Renal cortical epithelial cell (primary cell): ENCODE results near the gene TMEM62. TPM values are rescaled to one million over a fixed set of nuclear protein-coding genes. Genes with fewer than 3 reads are reported as not detected.

Experiments
- DNase-seq: peaks from one replicate; pipeline ENCODE4 v3.0.0-alpha.2; 2011; ENCODE audit warnings: low read depth
- total RNA-seq: library from RNA; depleted of rRNA; stranded (reverse); fragments of >200 nt; gene quantifications from 2 replicates; pipeline ENCODE4 v1.2.3, GENCODE V29; 2014

Gene TMEM62
- total RNA-seq, result 23.4 and 37.0 TPM in 2 replicates

DNA sequence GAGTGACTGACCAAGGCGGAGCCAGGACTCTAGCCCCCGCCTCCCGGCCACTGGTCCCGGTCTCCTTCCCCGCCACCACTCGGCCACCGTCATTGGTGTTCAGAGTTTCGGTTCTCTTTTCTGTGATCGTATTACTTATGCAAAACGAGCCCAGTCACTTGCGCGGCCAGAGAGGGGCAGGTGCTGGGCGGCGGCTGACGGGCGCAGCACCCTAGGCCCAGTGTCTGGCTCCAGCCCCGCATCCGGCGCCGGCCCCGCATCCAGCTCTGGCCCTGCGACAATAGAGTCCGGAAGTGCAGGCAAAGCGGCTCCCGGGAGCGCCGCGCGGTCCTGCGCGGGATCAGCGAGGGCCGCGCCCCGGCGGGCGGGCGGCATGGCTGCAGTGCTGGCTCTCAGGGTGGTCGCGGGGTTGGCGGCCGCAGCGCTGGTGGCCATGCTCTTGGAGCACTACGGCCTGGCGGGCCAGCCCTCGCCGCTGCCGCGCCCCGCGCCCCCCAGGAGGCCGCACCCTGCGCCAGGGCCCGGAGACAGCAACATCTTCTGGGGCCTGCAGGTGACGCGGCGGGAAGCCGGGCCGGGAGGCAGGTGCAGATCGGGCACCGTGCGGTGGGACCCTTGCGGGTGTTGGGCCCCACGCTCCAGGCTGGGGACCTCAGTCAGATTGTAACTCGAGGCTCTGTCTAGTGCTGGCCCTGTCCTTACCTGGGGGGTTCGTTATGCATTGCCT, at the start of gene TMEM62:
Gene TMEM62, plus strand, starts transcription at position 157 of the 727 bp plus-strand sequence. Its CDS starts 217 bp downstream, at position 374.
- DNase-seq, result peak; percentile 54

DNA sequence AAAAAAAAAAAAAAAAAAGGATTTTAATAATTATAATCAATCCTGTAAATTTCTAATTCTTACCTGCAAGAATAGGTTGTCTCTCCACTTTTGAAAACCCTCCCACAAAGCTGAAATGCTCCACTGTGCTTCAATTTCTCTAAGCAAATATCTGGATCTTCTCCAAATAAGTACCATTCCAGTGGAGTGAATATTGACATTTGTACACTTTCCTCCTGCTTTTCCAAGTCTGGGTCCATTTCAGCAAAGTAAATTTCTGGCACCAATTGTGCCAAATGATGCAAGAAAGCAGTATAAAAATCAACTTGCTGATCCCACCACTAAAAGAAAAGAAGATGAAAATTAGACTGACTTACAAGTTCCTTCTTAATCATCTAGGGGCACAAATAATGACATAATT, 47.5 kb upstream of the TMEM62 start:
- DNase-seq, result no peak

DNA sequence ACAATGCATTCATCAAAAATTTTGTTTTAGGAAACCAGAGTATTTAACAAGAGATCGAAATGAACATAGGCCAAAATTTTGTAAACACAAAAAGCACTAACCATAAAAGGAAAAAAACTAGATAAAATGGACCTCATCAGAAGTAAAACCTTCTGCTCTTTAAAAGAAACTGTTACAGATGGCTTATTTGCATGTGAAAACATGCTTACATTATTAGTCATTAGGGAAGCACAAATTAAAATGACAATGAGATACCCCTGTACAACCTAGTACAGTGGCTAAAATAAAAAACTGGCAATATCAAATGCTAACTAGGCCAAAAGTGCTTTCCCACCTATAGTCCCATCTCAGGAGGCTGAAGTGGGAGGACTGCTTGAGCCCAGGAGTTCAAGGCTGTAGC, 46.8 kb upstream of the TMEM62 start:
- no peak for DNase-seq

DNA sequence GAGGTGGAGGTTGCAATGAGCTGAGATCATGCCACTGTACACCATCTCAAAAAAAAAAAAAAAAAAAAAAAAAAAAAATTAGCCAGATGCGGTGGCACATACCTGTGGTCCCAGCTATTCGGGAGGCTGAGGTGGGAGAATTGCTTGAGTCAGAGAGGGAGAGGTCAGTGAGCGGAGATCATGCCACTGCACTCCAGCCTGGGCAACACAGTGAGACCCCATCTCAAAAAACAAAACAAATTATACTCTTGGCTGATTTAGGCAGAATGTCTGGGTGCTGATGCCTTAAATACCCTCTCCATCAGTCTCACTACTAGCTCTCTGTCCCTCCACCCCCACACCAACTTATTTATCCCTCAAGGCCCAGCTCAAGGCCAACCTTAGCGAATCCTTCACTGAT, 41.5 kb upstream of the TMEM62 start:
- no peak for DNase-seq

DNA sequence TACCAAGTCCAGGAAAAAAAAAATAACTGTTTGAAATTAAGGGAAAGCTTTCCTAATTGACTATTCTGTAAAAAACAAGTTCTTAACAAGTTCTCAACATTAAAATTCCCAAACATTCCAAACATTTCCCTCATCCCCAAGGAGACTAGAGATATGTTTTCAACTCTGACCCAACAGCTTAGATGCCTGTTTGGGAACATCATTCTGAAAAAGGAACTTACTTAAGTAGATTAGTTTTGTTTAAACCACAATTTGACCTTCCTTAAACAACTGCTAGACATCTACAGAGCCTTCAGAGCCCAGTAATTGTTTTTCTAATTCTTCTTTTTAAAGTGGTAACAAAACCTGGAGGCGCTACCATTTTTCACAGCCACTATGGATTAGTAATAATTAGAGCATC, 40.4 kb upstream of the TMEM62 start:
- DNase-seq, result peak; percentile 6

DNA sequence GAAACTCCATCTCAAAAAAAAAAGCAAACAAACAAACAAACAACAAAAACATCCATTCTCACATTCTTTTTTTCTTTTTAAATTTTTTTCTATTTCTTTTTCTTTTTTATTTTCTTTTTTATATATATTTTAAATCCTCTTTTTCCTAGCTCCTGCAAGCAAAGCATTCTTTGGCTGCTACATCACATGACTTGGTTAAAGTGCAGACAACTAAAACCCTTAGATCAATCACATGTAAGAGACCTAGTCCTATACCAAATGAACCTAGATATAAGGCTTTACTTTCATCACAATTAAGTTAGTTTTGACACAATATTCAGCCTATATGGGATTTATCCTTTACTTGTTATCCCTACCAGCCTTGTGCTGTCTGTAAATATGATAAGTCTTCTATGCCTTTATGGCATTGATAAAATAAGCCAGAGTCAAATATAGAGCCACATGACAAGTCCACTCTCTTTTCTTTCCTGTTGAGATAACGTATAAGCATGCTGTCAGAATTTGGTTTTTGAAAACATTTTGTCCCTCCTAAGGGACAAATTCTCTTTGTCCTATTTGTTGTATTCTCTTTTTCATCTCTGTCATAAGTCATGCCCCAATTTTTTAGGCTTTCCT, 38.9 kb upstream of the TMEM62 start:
- DNase-seq, result no peak

DNA sequence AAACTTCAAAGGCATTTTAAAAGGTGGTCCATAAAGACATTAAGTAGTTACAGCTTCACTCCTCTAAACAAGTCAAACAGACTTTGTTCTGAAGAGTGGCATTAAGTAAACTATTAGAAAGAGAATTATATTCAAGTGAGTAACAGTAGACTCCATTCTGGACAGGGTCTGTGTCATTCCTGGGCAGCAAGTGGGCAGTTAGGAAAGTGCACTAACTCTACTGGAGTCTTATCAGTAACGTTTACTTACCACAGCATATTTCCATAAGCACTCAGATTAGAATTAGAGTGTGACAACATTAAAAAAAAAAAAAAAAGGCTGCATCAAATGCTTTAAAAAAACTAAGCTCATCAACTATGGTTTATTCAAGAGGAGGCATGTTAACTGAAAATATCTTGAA, 38.1 kb upstream of the TMEM62 start:
- DNase-seq, result peak; percentile 27

DNA sequence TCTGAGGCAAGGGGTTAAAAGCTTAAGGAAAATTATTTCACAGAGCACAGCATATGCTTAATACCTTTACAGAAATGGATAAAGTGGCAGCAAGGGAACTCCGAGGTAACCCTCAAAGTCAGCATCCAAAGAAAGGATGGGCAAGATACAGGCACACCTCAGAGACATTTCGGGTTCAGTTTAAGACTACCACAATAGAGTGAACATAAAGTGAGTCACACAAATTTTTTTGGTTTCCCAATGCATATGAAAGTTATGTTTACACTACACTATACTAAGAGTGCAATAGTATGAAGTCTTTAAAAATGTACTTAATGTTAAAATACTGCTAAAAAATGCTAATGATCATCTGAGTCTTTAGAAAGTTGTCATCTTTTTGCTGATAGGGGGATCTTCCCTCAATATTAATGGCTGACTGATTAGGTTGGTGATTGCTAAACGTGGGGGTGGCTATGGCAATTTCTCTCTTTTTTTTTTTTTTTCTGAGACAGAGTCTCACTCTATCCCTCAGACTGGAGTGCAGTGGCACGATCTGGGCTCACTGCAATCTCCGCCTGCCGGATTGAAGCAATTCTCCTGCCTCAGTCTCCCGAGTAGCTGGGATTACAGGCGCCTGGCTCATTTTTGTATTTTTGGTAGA, 37.6 kb upstream of the TMEM62 start:
- DNase-seq, result no peak

DNA sequence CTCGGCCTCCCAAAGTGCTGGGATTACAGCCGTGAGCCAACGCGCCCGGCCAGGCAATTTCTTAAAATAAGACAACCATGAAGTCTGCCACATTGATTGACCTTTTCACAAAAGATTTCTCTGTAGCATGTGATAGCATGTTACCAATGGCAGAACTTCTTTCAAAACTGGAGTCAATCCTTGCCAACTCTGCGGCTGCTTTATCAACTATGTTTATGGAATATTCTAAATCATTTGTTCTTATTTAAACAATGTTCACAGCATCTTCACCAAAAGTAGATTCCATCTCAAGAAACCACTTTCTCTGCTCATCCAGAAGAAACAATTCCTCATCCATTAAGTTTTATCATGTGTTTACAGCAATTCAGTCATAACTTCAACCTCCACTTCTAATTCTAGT, 37.0 kb upstream of the TMEM62 start:
- no peak for DNase-seq

DNA sequence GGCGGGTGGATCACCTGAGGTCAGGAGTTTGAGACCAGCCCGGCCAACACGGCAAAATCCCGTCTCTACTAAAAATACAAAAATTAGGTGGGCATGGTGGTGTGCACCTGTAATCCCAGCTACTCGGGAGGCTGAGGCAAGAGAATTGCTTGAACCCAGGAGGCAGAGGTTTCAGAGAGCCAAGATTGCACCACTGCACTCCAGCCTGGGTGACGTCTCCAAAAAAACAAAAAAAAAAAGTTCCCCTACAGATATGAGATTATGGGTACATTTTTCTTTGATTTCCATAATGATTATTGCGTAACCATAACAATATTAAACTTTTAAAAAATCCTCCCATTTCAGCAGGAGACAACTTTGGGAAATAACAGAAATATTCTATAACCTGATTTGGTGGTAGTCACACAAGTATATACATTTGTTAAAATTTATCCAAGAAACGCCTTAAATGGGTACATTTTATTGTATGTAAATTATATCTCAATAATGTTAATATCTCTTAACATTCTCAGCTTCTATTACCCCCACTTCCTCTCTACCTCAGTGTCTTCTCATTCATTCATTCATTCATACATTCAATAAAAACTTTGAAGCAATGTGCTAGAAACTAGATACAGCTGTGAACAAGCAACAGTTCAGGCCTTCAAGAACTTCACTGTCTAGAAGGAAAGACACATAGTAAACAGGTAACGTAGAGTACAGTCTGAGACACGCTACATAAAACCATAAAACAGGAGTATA, 34.1 kb upstream of the TMEM62 start:
- DNase-seq, result no peak

DNA sequence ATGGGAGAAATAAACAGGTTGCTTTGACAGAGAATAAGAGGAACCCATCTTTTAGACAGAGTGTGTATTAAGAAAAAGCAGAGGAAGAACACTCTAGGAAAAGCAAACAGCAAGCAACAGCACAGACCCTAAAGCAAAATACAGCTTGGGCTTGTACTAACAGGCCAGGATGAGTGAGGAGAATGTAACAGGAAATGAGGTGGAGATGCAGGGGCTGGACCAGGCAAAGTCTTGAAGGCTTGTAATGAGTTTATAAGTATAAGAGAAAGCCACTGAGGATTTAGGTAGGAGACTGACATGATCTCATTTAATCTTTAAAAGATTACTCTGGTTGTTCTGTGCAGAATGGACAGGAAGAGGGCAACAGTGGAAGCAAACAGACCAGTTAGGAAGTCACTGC, 32.4 kb upstream of the TMEM62 start:
- DNase-seq, result no peak

DNA sequence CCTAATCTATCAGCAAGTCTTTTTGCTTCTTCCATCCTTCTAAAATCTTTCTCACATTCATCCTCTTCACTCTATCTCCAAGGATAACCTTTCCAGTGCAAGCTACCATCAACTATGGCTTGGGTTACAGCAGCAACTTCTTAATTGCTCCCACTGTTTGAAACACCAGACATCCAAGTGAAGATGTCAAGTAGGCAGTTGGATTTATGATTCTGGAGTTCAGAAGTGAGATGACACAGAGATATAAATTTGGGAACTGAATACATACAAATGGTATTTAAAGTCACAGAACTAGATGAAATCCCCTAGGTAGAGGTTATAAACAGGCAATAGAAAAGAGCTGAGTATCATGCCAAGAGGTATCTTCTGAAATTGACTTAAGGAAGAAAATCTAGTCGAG, 31.2 kb upstream of the TMEM62 start:
- no peak for DNase-seq

DNA sequence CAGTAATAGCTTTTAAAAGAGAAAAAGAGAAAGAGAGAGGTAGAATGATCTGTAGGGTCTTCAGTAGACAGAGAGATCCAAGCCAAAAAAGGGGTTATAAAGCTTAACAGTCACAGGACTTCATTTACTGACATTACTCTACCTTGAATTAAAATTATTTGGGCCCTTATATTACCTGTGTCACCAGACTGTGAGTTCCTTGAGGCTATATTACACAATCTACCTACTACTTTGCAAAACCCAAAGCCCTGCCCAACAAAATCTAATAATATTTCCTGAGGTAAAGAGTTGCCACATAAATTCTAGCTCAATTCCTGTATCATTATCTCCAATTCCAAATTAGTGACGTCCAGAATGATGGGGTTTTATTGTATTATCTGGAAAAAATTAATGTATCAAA, 29.5 kb upstream of the TMEM62 start:
- peak; percentile 35 for DNase-seq

DNA sequence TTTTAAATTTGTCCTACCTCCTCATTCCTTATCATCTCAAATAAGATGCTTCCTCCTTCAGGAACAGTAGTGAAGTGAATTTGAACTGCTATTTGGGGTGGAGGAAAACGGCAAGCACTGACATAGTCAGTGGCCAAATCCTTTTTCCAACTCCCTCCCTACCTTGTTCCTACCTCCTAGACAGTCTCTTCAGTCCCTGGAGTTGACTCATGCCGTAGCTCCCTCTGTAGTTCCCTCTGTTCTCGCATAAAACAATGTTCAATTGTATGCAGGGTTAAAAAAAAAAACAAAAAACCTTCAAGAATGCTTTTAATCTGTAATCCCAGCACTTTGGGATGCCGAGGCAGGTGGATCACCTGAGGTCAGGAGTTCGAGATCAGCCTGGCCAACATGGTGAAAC, 29.0 kb upstream of the TMEM62 start:
- peak; percentile 39 for DNase-seq

DNA sequence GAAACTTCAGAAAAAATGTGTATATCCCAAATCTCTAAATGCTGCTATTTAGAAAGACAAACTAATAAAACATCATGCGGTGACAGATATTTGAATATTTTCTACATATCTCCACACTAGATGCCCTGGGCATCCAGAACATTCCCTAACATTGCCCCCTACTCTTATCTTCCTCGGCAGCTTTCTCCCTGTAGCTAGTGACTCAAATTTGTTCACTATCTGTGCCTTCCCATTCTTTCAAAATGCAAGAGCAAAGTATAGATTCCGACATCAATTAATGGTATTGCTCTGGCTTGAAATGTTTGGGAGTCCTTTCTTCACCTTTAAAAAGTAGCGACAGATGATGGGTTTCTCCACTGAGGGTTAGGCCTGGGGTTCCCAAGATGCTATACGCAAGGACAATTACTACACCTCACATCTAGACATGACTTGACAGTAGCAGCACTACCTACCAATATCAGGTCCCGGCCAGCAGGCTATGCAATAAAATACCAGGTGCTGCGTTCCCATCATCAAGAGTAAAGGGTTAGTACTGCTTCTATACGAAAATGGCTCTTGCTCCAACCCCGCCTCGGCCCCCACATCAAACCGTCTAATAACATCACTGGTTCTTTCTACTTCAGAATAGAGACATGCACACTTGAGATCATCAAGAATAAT, 28.2 kb upstream of the TMEM62 start:
- DNase-seq, result peak; percentile 18

DNA sequence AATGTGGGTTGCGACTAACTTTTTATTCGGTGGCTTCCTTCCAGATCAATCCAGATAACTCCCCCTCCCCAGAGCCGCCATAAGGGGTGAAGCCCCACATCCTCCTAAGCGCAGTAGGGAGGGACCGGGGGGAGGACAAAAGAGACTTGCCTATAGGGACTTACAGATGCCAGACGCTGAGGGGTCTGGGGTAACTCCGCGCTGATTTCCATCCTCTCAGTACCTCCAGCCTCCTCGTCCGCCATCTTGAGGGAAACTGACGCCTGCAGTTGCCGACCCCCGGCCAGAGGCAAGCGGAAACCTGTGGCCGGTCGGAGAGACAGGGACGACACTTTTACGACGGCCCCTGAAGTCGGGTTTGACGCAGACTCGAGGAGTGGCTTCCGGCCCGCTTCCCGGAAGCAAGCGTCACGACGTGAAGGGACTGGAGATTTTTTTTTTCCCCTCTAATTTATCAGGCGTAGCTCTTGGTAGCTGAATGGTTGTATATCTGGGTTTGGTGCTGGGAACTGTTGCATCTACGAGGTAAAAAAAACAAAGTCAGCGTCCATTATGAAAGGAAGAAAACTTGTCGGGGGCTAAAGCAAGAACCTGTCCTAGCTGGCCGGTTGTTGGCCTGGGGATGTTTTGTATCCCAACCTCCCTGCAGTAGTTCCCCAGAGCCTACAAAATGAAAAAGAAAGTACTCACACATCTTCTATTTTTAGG, 27.5 kb upstream of the TMEM62 start, which contains the start of gene UBR1:
Gene UBR1, minus strand, starts transcription at position 261 of the 708 bp plus-strand sequence. Its CDS starts 16 bp downstream, at position 245.
- peak; percentile 83 for DNase-seq

DNA sequence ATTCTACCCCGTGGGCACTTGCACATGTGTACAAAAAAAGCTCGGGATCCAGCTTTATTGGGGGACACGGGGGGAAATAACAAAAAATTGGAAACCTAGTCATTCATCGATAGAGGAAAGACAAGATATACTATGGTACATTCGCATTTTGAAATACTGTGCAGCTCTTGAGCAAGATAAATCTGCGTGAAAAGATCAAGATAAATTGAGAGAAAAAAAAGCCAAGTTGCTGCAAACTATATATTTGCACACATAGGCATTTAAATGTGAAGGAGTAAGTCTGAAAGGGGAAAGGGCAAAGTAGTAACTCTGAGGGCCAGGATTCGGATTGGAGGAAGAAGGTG, 26.9 kb upstream of the TMEM62 start:
- no peak for DNase-seq

DNA sequence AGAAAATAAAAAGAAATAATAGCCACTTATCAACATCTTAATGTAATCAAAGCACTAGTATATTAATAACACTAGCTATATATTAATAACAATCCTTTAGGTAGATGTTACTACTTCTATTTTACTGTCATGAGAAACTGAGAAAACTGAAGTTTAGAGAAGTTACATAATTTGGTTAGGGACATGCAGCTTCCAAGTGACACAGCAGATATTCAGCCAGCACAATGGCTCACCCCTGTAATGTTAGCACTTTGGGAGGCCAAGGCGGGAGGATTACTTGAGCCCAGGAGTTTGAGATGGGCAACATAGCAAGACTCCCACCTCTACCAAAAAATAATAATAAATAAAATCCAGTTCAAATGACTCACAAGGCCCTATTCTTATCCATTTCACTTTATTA, 25.6 kb upstream of the TMEM62 start:
- DNase-seq, result no peak

DNA sequence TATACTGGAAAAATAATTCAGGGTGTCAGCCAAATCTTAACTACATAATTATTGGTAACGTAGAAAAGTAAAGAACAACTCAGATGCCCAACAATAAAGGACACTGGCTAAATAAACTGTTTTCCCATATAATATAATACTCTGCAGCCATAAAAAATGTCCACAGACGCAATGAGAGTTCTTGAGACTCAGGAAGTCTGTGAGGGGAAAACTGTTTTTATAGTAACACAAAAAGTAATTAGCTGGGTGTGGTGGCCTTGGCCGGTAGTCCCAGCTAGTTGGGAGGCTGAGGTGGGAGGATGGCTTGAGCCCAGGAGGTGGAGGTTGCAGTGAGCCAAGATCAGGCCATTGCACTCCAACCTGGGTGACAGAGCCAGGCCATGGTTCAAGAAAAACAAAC, 22.0 kb upstream of the TMEM62 start:
- DNase-seq, result no peak

DNA sequence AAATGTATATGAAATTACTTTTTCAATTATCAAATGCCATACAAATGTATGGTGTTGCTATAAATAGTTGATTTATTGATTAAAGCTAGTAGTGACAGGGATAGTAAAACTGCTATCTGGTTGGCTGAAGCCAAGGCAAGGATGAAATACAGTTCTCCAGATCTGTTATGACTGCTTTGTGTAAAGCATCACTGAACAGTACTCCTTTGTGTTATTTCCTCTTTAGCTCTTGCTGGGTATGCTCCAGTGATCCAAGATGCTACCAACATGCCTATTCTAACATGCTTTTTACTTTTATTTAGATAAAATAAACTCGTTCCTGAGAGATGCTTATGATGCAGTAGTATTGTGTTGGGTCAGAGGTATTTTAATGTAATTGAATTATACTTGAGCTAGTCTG, 15.1 kb upstream of the TMEM62 start:
- peak; percentile 39 for DNase-seq

DNA sequence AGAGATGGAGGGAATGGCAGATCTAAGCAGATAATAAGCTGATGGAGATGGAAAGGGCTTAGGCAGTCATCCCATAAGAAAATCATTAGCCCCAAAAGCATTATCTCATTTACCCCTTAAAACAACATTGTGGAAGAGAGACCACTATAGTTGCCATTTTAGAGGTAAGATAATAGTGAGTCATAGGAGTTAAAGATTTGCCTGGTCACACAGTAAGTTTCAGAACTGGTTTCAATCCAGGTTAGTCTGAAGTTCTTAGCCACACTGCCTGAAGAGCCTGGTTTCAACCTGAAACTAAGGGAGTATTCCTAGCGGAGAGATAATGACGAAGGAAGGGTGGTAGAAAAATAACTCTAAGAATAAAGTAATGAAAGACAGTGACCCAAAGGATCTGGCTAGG, 14.6 kb upstream of the TMEM62 start:
- peak; percentile 65 for DNase-seq
